Suppressor macrophage (primary cell): ENCODE data around the gene TRPM5.

Source experiments
- DNase-seq, 4 experiments: peaks; one replicate each; pipeline ENCODE4 v3.0.0-alpha.2; 2020 to 2022

TRPM5 gene

GRCh38 chr11:2436013-2436520 lies 8.2 kb downstream of the TRPM5 start:
- DNase-seq: no peak

GRCh38 chr11:2435288-2436012 lies 8.9 kb downstream of the TRPM5 start:
- no peak for DNase-seq

GRCh38 chr11:2434506-2435255 lies 9.6 kb downstream of the TRPM5 start:
- no peak for DNase-seq

GRCh38 chr11:2434008-2434407 lies 10.3 kb downstream of the TRPM5 start:
- no peak for DNase-seq

GRCh38 chr11:2433106-2433925 lies 11.0 kb downstream of the TRPM5 start:
- DNase-seq: no peak

- no peak for DNase-seq
Observed at GRCh38 chr11:2432628-2433071, 11.7 kb downstream of the TRPM5 start.

GRCh38 chr11:2432171-2432621 lies 12.1 kb downstream of the TRPM5 start:
- no peak for DNase-seq

GRCh38 chr11:2431395-2431794 lies 12.9 kb downstream of the TRPM5 start:
- DNase-seq: no peak

GRCh38 chr11:2428322-2428795 lies 16.0 kb downstream of the TRPM5 start:
- DNase-seq: peak; percentile 80 to 92 (median 90)

GRCh38 chr11:2427721-2428321 lies 16.5 kb downstream of the TRPM5 start:
- no peak for DNase-seq

GRCh38 chr11:2426826-2427521 lies 17.3 kb downstream of the TRPM5 start:
- DNase-seq: no peak

- DNase-seq: no peak
Observed at GRCh38 chr11:2426221-2426620, 18.1 kb downstream of the TRPM5 start.

- no peak for DNase-seq
Observed at GRCh38 chr11:2425506-2425905, 18.8 kb downstream of the TRPM5 start.

GRCh38 chr11:2424811-2425495 lies 19.4 kb downstream of the TRPM5 start:
- peak; percentile 52 to 77 (median 68) for DNase-seq

- no peak for DNase-seq
Observed at GRCh38 chr11:2423157-2424025, 20.9 kb downstream of the TRPM5 start.

- no peak for DNase-seq
Observed at GRCh38 chr11:2422461-2423156, 21.7 kb downstream of the TRPM5 start.

- no peak for DNase-seq
Observed at GRCh38 chr11:2421996-2422395, 22.3 kb downstream of the TRPM5 start.

- DNase-seq: no peak
Observed at GRCh38 chr11:2421226-2421994, 22.9 kb downstream of the TRPM5 start.
